K562 (cell line): ENCODE data around the gene VEGFC. TPM values are rescaled to one million over a fixed set of nuclear protein-coding genes. Genes with fewer than 3 reads are reported as not detected.

Experiments used
- ATAC-seq: fragments of 200-7000 bp; cut with Tn5 transposase; 3 replicates; pipeline ENCODE4 v1.9.1; 2020; ENCODE audit warnings: moderate library complexity
- BruUV-seq: library from RNA; stranded (reverse); fragments of 400-500 nt; replicated peaks from 2 replicates; lab custom pipeline; 2021; lab: Mats Ljungman, UMichigan
- CTCF ChIA-PET: fragments of 300-600 bp; formaldehyde crosslinking; extraction: SDS; loops from one replicate; lab custom pipeline; 2021; ENCODE audit warnings: low intra/inter-chr PET ratio; lab: Yijun Ruan, JAX
- POLR2A ChIA-PET: fragments of 300-600, 350-650 bp; sonication (Branson Sonifier 250); formaldehyde crosslinking; extraction: SDS; loops from one replicate; lab custom pipeline; 2021; ENCODE audit warnings: antibody characterized with exemption, inconsistent platforms; lab: Yijun Ruan, JAX
- DNase-seq, 4 experiments: peaks; one replicate each; pipeline versions ENCODE4 v3.0.0 to v3.0.0-alpha.2; 2011 to 2018; ENCODE audit warnings: low spot score in 3 of 4, mixed read lengths in 3 of 4; ENCODE audit errors: extremely low read depth in 1 of 4
- FAIRE-seq: peaks from 2 replicates; lab custom pipeline; 2011; peaks lifted over from hg19 to GRCh38; lab: Jason Lieb, UNC
- H2AFZ ChIP-seq: 2 replicates; pipeline ENCODE4 v1.6.0; 2011; ENCODE audit warnings: low read depth, low read length, control low read depth, inconsistent platforms
- H3K27ac ChIP-seq: fragments of 200-600 bp; 3 replicates; pipeline ENCODE4 v1.8.0; 2011; ENCODE audit warnings: low read depth, mild to moderate bottlenecking, control low read depth, inconsistent platforms, low read length, moderate library complexity, mixed read lengths; ENCODE audit errors: extremely low read depth
- H3K27me3 ChIP-seq, 2 experiments: fragments of 300-600 bp in 1 of 2; 2 replicates in 1 of 2; 3 replicates in 1 of 2; pipeline versions ENCODE4 v1.6.0 to v1.8.0; 2011; ENCODE audit warnings: inconsistent platforms in 2 of 2, low read length in 2 of 2, mild to moderate bottlenecking in 1 of 2, mixed read lengths in 1 of 2, moderate library complexity in 1 of 2; ENCODE audit not compliant: control insufficient read depth in 2 of 2, insufficient read depth in 2 of 2
- H3K36me3 ChIP-seq: fragments of 300-600 bp; 3 replicates; pipeline ENCODE4 v1.8.0; 2011; ENCODE audit warnings: mild to moderate bottlenecking, low read length, inconsistent platforms; ENCODE audit not compliant: control insufficient read depth, insufficient read depth
- H3K4me1 ChIP-seq, 2 experiments: fragments of 200-600 bp in 1 of 2; replicated peaks in 1 of 2; 2 replicates in 1 of 2; 3 replicates in 1 of 2; pipeline versions ENCODE4 v1.5.1 to v1.8.0; 2011; ENCODE audit warnings: inconsistent platforms in 2 of 2, low read length in 2 of 2, mild to moderate bottlenecking in 1 of 2, mixed read lengths in 1 of 2, moderate library complexity in 1 of 2; ENCODE audit not compliant: control insufficient read depth in 2 of 2, insufficient read depth in 2 of 2
- H3K4me2 ChIP-seq: 2 replicates; pipeline ENCODE4 v1.6.1; 2011; ENCODE audit warnings: low read length, control low read depth, inconsistent platforms, mixed read lengths; ENCODE audit not compliant: insufficient read depth
- H3K4me3 ChIP-seq: fragments of 200-600 bp; sonication (generic), shearing (Covaris generic); 2 replicates; pipeline ENCODE4 v1.5.1; 2016; ENCODE audit warnings: control low read depth, inconsistent platforms
- H3K79me2 ChIP-seq: fragments of 200-600 bp; 3 replicates; pipeline ENCODE4 v1.8.0; 2011; ENCODE audit warnings: low read length, inconsistent platforms; ENCODE audit not compliant: control insufficient read depth, insufficient read depth
- H3K9ac ChIP-seq, 2 experiments: 2 replicates each; pipeline versions ENCODE4 v1.6.0 to v1.6.1; 2011; ENCODE audit warnings: low read depth in 2 of 2, low read length in 2 of 2, control low read depth in 1 of 2, inconsistent platforms in 1 of 2, mild to moderate bottlenecking in 1 of 2, mixed read lengths in 1 of 2; ENCODE audit not compliant: insufficient read depth in 1 of 2
- H3K9me1 ChIP-seq: one replicate; pipeline ENCODE4 v1.6.0; 2011; ENCODE audit warnings: inconsistent platforms, mild to moderate bottlenecking, low read length, moderate library complexity; ENCODE audit not compliant: control insufficient read depth, insufficient read depth
- H3K9me3 ChIP-seq: replicated peaks from 2 replicates; pipeline ENCODE4 v1.5.1; 2011; ENCODE audit warnings: low read depth, low read length, inconsistent platforms; ENCODE audit not compliant: control insufficient read depth, insufficient read depth
- H4K20me1 ChIP-seq: replicated peaks from 2 replicates; pipeline ENCODE4 v1.6.1; 2011; ENCODE audit warnings: low read length, inconsistent platforms, mixed read lengths; ENCODE audit not compliant: control insufficient read depth, insufficient read depth
- ELF1 ChIP-seq: fragments of 200-800 bp; sonication (Bioruptor generic); IDR thresholded peaks from 2 replicates; pipeline ENCODE4 v1.6.1; 2016; ENCODE audit warnings: missing genetic modification characterization, missing compliant biosample characterization
- POLR2B ChIP-seq: fragments of 450-650 bp; IDR thresholded peaks from 2 replicates; pipeline ENCODE4 v1.6.1; 2018; ENCODE audit warnings: low read depth; ENCODE audit not compliant: partially characterized antibody
- TBP ChIP-seq: optimal IDR thresholded peaks from 2 replicates; pipeline ENCODE3; 2011; ENCODE audit warnings: low read depth, low read length, improper control_type of control experiment
- ZC3H4 ChIP-seq: sonication (generic); formaldehyde crosslinking; IDR thresholded peaks from 2 replicates; pipeline ENCODE4 v1.9.0; 2021; ENCODE audit warnings: missing genetic modification reagents, borderline replicate concordance
- ZNF589 ChIP-seq: fragments of 200-800 bp; sonication (Bioruptor generic); IDR thresholded peaks from 2 replicates; pipeline ENCODE4 v1.6.1; 2016; ENCODE audit warnings: low read depth, missing genetic modification characterization, missing compliant biosample characterization
- WGBS: fragments of 100-300 bp; shearing (Covaris generic); methylation state at CpG from one replicate; pipeline ENCODE4 v1.1.6; 2016; ENCODE audit warnings: low coverage, mixed read lengths; ENCODE audit not compliant: insufficient coverage; ENCODE audit errors: missing lambda C conversion rate; 5-methylcytosine and 5-hydroxymethylcytosine counted together
- in situ Hi-C: fragments of 300-500 bp; cut with MboI; formaldehyde crosslinking; loops from 4 replicates; pipeline ENCODE4 v1.15.0; 2018; ENCODE audit warnings: inconsistent platforms, mixed read lengths
- intact Hi-C: fragments of 100-400 bp; cut with micrococcal nuclease; formaldehyde crosslinking; loops from 2 replicates; pipeline ENCODE4 v1.14.2; 2022
- polyA plus RNA-seq, 8 experiments: library from polyadenylated mRNA; depleted of rRNA in 4 of 8; stranded (reverse) in 5 of 8; unstranded in 3 of 8; fragments of >200 nt; fragmentation: Nextera tagmentation in 2 of 8; fragmentation: Illumina TruSeq in 1 of 8; extraction: Ambion mirVana in 2 of 8; extraction: Trizol in 1 of 8; gene quantifications; 2 replicates each; pipeline versions ENCODE4 v1.2.1 to v1.2.3, GENCODE V29; 2011 to 2014; ENCODE audit warnings: inconsistent platforms in 1 of 8, missing spikeins in 1 of 8
- total RNA-seq, 7 experiments: library from RNA; depleted of rRNA in 6 of 7; stranded (reverse); fragments of >200 nt in 6 of 7; fragmentation: Illumina TruSeq in 2 of 7; extraction: Trizol in 2 of 7; gene quantifications; 2 replicates each; pipeline versions ENCODE4 v1.2.1 to v1.2.3, GENCODE V29; 2011 to 2021; ENCODE audit warnings: low replicate concordance in 1 of 7
- TF ChIP-seq, protein P1 (sequence below): sonication (generic); formaldehyde crosslinking; IDR thresholded peaks from 2 replicates; pipeline ENCODE4 v1.8.1; 2023; ENCODE audit warnings: mild to moderate bottlenecking, missing genetic modification reagents
- TF ChIP-seq, protein P2 (sequence below): fragments of 450-650 bp; IDR thresholded peaks from 2 replicates; pipeline ENCODE4 v1.6.1; 2017; ENCODE audit warnings: antibody characterized with exemption
- TF ChIP-seq, protein P3 (sequence below): sonication (generic); formaldehyde crosslinking; IDR thresholded peaks from 2 replicates; pipeline ENCODE4 v1.8.0; 2022; ENCODE audit warnings: missing genetic modification reagents, mild to moderate bottlenecking, borderline replicate concordance
- TF ChIP-seq, protein P4 (sequence below): fragments of 450-650 bp; formaldehyde crosslinking; IDR thresholded peaks from 2 replicates; pipeline ENCODE4 v1.4.0; 2020; ENCODE audit warnings: mild to moderate bottlenecking, moderate library complexity

The VEGFC gene
- total and polyA plus RNA-seq, 9 of the 15 experiments (the other 6 are each of a cell fraction or from before 2014, with no cell fraction given), result not detected

DNA sequence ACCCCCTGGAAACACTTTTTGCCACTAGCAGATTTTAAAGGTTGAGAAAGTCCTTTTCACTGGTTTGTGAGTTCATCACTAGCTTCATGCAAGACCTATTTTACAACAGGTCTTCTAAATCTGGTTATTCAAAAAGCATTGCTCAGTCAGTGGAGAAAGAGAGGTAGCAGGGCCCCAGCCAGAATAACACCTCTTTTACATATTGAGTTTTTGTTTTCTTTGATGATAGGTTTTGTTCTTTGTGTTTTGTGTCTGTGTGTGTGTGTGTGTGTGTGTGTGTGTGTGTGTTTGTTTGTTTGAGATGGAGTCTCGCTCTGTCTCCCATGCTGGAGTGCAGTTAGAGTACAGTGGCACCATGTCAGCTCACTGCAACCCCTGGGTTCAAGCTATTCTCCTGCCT lies 2.7 kb upstream of the VEGFC start (continued):
- TF ChIP-seq, protein P1, sequence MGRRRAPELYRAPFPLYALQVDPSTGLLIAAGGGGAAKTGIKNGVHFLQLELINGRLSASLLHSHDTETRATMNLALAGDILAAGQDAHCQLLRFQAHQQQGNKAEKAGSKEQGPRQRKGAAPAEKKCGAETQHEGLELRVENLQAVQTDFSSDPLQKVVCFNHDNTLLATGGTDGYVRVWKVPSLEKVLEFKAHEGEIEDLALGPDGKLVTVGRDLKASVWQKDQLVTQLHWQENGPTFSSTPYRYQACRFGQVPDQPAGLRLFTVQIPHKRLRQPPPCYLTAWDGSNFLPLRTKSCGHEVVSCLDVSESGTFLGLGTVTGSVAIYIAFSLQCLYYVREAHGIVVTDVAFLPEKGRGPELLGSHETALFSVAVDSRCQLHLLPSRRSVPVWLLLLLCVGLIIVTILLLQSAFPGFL (CRISPR knock-in tag), result no peak
- no peak for TF ChIP-seq ZC3H4 (CRISPR knock-in tag)
- TF ChIP-seq, protein P2, sequence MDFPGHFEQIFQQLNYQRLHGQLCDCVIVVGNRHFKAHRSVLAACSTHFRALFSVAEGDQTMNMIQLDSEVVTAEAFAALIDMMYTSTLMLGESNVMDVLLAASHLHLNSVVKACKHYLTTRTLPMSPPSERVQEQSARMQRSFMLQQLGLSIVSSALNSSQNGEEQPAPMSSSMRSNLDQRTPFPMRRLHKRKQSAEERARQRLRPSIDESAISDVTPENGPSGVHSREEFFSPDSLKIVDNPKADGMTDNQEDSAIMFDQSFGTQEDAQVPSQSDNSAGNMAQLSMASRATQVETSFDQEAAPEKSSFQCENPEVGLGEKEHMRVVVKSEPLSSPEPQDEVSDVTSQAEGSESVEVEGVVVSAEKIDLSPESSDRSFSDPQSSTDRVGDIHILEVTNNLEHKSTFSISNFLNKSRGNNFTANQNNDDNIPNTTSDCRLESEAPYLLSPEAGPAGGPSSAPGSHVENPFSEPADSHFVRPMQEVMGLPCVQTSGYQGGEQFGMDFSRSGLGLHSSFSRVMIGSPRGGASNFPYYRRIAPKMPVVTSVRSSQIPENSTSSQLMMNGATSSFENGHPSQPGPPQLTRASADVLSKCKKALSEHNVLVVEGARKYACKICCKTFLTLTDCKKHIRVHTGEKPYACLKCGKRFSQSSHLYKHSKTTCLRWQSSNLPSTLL, result no peak
- TF ChIP-seq TBP, result no peak

DNA sequence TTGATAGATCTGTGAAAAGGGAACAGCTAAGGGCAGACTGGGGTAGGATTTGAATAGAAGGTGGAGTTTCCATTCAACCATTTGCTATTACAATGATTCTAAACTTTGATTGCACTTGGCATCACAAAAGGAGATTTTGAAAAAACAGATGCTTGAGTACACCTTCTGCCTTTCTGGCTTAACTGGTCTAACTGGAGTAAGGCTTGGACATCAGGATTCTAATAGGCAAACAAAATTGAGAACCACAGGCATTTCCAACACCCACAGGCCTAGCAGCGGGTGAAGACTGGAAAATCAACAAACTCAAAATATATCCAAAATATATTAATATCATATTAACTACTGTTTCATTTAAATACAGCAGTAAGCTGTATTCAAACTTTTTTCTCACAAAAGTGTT lies 1.9 kb upstream of the VEGFC start:
- H3K79me2 ChIP-seq, result no peaks in the 10 kb centered on the region
- WGBS, result 0% methylated on average over 1 of the region's 1 CpG

More for the DNA sequence above, 1.9 kb upstream of the VEGFC start:
- intact Hi-C loops (no loop called here), in situ Hi-C loops (no loop called here)
- FAIRE-seq (no peak), DNase-seq (no peak), ATAC-seq (no peak)
- Histone ChIP-seq H3K4me1 (no peaks in the 10 kb centered on the region), H3K4me2 (no peak overlapping the region), H3K4me3 (no peak overlapping the region), H3K27me3 (no peaks in the 10 kb centered on the region), H3K9ac (no peak overlapping the region), H3K27ac (no peak overlapping the region), H3K36me3 (no peaks in the 10 kb centered on the region), H2AFZ (no peak overlapping the region), H4K20me1 (no peaks in the 10 kb centered on the region), H3K9me3 (no peaks in the 10 kb centered on the region), H3K9me1 (no peaks in the 10 kb centered on the region)
- no TSS peak for BruUV-seq
- POLR2A ChIA-PET, result no interaction called here
- no peak for TF ChIP-seq ELF1 (tag)
- TF ChIP-seq, protein P3, sequence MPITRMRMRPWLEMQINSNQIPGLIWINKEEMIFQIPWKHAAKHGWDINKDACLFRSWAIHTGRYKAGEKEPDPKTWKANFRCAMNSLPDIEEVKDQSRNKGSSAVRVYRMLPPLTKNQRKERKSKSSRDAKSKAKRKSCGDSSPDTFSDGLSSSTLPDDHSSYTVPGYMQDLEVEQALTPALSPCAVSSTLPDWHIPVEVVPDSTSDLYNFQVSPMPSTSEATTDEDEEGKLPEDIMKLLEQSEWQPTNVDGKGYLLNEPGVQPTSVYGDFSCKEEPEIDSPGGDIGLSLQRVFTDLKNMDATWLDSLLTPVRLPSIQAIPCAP (CRISPR knock-in tag), result no peak
- TF ChIP-seq POLR2B, result no peak
- no peak for TF ChIP-seq ZNF589
- TF ChIP-seq, protein P4, sequence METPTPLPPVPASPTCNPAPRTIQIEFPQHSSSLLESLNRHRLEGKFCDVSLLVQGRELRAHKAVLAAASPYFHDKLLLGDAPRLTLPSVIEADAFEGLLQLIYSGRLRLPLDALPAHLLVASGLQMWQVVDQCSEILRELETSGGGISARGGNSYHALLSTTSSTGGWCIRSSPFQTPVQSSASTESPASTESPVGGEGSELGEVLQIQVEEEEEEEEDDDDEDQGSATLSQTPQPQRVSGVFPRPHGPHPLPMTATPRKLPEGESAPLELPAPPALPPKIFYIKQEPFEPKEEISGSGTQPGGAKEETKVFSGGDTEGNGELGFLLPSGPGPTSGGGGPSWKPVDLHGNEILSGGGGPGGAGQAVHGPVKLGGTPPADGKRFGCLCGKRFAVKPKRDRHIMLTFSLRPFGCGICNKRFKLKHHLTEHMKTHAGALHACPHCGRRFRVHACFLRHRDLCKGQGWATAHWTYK (CRISPR knock-in tag), result no peak
- CTCF ChIA-PET, result no interaction called here
